Stimulated activated CD4-positive, alpha-beta T cell treated with anti-CD3 and anti-CD28 coated beads, Interleukin-2, amount 100 ng/mL, for 24 hours (primary cell): ENCODE measurements around the gene PRDM12.

Experiments
- DNase-seq, 2 donors: peaks; one replicate each; pipeline ENCODE4 v3.0.0-alpha.2; 2020

Gene PRDM12

DNA sequence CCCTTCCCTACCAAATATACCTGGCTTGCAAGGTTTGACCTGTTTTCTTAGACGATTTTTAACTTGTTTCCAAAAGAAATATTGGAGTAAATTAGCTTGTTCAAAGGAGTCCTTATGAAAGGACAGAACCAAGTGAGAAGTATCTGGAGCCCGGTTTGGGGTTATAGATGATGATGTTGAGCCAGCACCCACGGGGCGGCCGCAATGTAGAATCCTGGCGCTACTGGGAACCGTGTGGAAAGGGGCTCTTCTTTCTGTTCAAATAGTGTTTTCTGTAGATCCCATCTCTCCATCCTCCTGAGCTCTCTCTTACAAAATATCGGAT, 28.7 kb downstream of the PRDM12 start:
- DNase-seq = no peak

DNA sequence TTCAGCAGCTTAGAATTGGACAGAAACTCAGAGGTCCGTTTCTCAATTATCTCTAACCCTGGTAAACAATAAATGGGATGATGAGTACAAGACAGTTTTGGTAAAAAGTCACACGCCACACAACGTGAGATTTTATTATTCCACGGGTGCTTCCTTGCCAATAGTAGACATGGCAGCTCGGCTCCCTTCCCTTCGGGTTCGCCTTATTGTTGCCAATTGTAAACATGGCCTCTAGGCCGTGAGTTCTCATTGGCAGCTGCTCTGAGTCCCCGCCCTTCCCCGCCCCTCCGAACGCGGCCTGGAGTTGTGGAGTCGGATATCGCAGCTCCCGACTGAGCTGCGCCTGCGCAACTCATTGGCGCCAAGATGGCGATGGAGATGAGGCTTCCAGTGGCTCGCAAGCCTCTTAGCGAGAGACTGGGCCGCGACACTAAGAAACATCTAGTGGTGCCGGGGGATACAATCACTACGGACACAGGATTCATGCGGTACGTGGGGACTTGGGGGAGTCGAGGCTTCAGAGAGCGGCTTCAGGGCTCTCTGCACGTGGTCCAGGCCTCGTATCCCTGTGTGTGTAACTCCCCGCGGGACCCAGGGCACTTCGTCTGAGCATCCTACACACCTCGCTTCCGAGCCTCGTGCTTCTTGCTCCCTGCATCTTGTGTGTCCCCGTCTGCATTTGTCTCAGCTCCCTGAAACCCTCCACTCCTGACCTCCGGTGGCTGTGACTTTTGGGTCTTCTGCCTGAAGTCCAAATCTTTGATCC, 29.2 kb downstream of the PRDM12 start, which contains the start of gene EXOSC2:
EXOSC2 (plus strand) TSS at position 355 of the 766 bp plus-strand sequence; CDS start at position 367, 12 bp downstream.
- DNase-seq = peak; percentile 96 to 98

DNA sequence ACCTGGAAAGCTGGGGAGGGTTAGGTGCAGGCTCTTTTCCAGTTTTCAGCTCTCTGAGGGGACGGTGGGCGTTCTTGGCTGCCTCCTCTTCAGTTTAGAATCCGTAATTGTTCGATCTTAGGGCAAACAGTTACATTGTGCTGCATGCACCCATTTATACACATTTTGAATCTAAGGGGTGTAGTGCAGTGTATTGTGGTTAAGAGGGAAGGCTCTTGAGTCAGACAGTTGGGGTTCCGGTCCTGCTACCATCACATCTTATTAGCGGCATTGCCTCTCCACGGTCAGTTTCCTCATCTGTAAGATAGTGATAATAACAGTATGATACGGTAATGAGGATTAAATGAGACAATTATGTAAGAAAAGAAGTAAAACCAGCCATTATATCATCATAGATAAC, 29.8 kb downstream of the PRDM12 start:
- no peak for DNase-seq

DNA sequence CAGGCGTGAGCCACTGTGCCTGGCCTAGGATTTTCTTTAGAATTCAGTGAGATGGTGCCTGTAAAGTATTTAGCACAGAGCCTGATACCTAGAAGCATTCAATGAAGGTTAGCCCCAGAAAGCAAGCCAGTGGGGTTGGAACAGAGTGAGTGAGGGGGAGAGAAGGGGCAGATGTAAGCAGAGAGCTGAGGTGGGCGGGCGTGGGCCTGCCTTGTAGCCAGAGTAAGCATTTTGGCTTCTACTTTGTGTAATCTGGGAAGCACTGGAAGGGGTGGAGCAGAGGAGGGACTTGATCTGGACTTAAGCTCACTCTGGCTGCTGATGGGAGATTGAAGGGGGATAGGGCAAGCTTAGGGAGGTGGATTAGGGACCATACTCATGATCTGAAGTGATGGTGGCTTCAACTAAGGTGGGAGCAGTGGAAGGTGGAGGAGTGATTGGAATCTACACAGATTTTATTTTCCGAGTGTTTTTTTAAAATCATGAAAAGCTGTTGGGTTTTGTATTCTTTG, 31.8 kb downstream of the PRDM12 start:
- no peak for DNase-seq

DNA sequence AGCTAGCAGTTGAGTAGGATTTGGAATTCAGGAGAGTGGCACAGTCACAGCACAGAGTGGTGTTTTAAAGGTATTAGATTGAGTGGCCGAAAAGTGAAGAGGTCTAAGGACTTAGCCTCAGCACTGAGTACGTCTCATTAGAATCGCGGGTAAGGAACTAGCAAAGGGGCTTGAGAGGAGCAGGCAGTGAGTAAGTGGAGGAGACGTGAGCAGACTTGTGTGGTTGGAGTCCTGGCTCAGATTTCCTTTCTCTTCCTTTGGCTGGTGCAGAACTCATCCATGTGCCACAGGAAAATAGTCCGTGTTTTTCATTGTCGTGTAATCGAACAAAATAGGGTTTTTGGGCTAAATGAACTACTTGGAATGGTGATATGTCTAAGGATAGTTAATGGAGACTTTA, 32.6 kb downstream of the PRDM12 start:
- DNase-seq = no peak

DNA sequence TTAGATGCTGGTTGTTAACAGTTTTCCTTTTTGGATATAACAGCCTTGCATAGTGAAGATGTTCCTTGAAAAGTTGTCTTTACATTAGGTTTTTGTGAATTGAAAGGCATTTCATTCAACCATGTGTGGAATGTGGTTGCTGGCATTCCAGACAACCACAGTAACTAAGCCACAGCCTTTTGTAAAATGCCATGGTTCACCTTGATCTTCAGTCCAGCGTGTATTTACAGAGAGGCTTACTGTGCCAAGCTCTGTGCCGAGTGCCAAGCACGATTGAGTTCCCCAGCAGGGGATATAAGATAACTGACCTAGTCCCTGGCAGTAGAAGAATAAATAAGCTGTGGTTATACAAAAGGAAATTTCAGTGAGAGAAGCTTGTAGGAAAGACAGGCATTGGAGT, 34.1 kb downstream of the PRDM12 start:
- no peak for DNase-seq

DNA sequence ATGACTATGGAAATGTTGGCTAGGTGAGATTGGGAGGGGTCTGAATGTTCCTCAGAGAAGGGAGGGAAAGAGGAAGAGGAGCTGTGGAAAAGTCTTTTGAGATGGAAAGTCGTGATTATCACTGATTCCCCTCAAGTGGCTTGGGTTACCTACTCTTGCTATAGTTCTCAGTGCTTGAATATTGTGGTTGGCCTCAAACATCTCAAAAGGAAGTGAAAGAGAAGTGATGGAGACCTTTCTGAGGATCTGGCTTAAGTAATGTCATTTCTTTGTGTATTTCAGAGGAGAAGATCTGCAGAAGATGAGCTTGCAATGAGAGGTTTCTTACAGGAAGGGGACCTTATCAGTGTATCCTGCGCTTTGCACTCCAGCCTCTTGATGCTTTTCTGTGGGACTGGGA, 34.7 kb downstream of the PRDM12 start:
- DNase-seq = no peak

DNA sequence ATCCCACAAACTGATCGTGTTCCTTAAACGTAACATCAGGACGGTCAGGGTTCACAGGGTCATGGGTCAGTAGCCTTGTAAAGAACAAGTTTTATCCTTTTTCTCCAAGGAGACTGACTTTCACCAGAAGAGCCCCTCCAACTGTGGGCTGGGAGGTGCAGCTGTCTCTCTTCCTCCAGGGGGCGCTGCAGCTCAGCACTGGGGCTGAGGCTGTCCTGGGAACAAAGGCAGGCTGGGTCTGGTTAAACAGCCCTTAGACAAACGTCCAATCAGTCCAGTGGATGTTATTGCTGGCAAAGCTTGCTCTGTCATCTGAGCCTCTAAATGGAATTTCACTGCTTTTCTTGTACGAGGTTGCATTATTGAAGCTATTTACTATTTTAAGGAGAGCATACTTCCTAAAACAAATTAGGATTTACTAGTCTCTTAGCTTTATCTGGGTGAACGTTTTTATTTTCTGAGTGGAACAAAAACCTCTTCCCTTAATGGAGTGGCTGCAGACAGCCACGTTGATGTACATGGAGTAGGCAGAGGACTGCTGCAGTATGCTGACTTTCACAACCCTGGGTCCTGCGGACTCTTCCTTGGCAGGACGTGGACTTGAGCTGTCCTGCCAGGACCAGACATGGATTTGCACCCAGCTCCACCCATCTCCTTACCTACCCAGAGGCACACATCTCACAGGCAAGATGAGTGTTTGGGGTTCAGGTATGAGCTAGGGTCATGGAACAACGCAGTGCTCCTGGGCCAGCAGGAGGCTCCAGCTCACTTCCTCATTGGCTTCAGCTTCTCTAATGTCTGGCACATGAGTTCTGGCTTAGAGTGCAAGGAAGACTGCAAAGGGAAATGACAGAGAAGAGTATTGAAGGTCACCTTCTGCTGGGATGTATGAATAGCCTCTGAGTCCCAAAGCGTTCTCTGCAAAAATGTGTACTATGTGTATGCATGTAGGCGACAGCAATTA, 36.9 kb downstream of the PRDM12 start:
- DNase-seq = peak; percentile 77 to 82

DNA sequence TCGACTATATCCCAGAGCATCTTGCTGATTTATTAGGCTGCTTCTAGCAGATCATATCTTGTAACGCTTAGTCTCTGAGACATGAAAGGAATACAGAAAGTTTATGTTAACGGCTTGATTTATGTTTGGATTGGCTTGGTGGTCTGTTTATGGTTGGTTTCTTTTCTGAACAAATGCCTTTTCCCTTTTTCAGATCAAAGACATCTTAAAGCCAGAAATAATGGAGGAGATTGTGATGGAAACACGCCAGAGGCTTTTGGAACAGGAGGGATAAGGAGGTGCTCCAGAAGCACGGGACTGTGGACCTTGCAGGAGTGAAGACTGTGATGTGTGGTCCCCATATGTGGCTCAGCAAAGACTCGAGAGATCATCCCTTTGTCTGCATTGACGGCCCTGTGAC, 39.1 kb downstream of the PRDM12 start:
- DNase-seq = no peak

DNA sequence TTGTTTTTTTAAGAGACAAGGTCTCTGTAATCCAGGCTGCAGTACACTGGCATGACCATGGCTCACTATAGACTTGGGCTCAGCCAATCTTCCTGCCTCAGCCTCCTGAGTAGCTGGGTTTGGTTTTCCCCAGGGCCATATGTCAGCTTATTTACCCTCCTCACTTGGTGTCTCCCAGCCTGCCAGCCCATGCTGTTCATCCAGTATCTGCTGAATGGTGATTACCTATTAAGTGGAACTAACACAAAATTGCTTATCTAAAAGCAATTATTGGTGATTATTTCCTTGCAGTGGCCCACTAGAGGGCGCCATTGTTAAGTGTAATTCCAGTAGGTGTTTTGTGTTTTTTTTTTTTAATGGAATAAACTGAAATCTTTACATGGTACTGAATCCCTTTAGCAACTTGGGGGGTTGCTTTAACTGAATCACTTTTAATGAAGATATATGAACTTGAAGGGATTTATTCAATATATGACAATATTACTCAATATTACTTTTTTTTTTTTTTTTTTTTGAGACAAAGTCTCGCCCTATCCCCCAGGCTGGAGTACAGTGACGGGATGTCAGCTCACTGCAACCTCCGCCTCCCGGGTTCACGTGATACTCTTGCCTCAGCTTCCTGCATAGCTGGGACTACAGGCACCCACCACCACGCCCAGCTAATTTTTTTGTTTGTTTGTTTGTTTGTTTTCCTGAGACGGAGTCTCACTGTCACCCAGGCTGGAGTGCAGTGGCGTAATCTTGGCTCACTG, 43.0 kb downstream of the PRDM12 start:
- DNase-seq = peak; percentile 75 to 82

DNA sequence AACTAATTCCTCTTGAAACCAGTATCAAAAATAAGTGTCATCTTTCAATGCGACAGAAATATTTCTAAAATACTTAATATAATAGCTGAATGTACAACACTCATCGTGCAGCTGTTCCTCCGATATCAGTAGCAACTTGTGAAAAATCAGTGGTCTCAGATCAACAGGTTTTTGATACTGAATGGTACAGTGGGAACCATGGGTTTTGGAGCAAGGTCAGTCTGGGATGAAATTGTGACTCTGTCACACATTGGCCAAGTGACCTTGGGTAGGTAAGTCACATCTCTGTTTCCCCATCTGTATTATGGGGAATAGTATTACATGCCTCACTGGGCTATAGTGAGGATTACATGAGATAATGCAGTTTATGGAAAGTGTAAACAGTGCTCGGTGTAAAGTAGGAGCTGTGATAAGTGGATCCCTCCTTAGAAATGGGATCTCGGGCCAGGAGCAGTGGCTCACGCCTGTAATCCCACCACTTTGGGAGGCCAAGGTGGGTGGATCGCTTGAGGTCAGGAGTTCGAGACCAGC, 46.5 kb downstream of the PRDM12 start:
- no peak for DNase-seq

DNA sequence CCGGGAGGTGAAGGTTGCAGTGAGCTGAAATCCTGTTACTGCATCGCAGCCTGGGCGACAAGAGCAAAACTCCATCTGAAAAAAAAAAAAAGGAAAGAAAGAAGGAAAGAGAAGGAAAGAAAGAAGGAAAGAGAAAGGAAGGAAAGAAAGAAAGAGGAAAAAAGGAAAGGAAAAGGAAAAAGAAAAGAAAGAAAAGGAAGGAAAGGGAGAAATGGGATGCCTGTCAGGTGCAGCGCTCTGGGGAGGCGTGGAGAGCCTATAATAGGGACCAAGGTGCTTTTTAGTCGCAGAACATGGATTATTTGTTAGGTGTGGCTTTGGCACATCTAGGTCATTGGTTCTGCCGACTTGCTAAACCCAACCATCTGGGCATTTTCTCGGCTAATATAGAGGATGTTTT, 47.1 kb downstream of the PRDM12 start:
- no peak for DNase-seq

DNA sequence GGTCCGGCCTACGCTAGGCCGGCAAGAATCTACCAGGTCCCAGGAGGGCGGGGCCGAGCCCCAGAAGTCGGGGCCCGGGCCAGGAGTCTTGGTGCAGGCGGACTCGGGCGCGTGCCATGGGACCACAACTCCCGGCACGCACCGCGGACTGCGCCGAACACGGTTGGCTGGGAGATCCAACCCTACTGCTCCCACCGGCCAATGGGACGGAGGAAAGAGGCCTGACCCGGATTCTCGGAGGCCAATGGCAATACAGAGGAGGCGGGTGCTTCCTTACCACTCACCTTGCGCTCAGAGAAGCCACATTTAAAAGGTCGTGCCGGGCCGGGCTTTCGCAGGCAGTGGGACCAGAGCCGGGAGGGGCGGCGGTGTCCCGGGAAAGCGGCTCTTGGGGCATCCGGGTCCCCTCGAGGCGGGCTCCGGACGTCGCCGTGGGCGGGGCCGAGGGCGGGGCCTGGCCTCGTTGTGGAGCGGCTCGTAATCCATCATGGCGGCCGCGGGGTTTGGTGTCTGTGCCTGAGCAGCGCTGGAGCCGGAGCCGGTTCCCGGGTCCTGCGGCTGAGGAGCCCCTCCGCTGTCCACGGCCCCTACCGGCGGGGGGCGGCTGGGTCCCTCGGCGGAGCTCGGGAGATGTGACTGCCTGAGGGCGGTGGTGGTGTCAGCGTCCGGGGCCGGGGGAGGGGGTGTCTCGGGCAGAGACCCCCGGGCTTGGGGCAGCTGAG, 48.3 kb downstream of the PRDM12 start:
- DNase-seq = peak; percentile 95

DNA sequence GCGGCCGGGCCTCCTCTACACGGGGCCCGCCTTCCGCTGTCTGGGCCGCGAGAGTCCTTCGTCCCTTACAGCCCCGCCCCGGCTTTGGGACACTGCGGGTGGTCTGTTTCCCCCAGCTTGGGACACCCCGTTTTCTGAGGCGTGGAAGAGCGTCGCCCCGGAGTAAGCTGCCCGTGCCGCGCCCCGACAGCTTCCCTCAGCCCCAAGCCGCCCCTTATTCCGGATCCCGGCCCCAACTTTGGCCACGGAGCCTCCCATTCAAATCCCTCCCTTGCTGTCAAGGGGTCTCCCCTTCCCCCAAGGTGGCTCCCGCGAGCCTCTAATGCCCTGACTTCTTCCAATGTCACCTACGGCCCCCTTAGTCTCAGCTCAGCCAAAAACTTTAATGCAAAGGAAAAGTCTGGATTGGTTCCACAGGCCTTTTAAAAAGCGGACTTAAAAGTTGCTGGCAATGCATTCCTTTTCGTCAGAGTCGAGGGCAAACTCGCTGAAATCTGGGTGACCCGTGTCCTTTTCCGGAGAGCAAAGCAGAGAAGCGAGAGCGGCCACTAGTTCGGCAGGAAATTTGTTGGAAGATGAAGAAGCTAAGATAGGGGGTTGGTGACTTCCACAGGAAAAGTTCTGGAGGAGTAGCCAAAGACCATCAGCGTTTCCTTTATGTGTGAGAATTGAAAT, 49.0 kb downstream of the PRDM12 start:
- peak in 1 of 2 donors; percentile 28 for DNase-seq

DNA sequence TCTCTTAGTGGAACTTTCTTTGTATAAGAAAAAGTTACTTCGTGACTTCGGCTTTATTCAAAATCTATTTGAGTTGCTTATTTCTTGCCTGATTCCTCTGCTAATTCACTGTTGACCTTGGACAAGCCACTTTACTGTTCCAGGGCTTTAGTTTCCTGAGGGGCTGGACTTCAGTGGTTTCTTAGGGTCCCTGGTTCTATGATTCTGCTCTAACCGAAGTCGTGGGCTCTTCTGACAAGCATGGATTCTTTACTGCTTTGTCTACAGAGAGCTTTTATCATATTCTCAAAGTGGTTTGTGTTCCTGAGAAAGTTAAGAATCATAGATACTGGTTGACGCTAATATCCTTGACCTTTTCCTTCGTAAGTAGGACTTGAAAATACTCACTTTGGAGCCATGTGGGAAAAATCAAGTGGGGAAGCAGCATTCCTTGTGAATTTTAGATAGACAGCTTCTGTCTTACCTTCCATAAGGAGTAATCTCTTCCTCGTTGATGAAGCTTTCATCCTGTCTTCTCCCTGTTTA, 50.3 kb downstream of the PRDM12 start:
- no peak for DNase-seq

DNA sequence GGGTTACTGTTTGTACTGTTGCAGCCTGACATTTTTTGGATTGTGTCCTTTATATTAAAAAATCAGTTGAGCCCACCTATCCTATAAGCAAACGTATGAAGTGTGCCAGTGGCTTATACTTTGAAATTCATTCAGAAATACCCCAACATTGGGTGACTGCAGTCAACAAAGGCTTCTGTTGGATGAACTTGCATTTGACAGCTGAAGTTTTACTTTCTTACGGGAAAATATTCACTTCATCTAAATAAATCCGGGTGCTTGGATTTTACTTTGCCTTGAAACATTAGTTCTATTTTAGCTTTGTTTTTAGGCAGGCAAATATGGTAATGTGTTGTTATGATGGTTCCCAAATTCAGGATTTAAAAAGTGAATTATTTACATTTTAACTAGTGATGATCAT, 50.9 kb downstream of the PRDM12 start:
- no peak for DNase-seq

DNA sequence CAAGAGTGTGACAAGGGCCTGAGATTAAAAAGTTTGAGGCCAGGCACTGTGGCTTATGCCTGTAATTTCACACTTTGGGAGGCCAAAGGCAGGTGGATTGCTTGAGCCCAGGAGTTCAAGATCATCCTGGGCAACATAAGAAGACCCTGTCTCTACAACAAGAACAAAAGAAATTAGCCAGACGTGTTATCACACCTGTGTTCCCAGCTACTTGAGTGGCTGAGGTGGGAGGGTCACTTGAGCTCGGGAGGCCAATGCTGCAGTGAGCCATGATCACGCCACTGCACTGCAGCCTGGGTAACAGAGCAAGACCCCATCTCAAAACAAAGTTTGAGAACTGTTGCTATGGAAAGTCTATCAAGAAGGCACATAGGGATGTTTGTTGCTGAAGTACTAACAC, 54.2 kb downstream of the PRDM12 start:
- no peak for DNase-seq

DNA sequence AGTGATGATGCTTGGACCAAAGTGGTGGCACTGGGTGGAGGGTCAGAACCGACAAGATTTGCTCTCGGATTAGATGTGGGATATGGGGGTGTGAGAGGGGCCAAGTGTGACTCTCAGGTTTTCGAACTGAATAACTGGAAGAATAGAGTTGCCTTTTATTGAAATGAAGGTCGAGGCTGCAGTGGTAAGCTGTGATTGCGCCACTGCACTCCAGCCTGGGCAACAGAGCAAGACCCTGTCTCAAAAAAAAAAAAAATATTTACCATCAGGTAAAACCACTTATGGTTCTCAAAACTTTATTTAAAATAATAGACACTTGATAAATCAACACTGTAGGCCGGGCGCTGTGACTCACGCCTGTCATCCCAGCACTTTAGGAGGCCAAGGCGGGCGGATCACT, 56.4 kb downstream of the PRDM12 start:
- no peak for DNase-seq

DNA sequence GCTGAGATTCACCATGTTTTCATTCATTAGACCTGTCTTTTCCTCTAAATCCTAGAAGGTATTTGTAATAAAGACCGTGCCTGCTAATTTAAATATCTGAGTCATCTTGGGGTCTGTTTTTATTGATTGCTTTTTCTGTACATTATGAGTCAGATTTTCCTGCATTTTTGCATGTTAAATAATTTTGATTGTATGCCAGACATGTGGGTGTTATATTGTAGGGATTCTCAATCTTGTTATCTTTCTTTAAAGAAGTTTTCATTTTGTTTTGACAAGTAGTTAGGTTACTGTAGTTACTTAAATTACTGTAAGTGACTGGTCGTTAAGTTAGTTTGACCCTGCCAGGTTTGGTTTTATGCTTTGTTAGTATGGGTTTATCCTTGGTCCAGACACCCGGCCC, 64.3 kb downstream of the PRDM12 start:
- no peak for DNase-seq

DNA sequence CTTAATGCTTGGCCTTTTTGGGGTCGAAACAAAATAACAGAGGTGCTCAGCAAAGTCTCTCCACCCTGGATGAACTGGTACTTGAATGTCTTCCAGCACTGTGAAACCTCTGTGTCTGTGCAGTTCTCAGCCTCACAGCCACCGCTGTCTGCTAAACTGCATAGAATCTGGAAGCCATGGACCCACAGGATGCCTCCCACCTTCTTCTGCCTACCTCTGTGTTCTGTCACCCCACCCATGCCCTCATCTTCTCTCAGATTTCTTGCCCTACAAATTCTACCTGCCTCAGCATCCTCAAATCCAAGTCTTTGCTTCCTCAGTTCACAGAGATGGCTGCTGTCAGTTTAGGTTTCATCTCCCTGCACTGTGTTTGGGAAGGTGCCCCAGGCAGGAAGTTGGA, 64.8 kb downstream of the PRDM12 start:
- DNase-seq = no peak

DNA sequence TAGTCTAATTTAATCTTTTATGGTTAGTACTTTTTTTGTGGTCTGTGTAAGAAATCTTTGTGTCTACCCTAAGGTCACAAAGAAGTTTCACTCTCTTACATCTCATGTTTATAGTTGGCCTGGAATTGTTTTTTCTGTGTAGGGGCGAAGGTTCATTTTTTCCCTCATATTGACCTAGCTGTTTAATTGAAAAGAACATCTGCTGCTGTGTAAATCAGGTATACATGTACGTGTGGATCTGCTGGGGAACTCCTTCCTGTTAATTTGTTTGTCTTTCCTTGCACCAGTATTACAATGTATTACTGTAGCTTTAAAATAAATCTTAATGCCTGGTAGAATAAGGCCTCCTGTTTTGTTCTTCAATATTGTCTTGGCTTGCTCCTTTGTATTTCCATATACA, 67.0 kb downstream of the PRDM12 start:
- DNase-seq = no peak
